CMK (cell line): Measurements from ENCODE around the gene TMIGD2.

Experiments used
- DNase-seq: peaks from one replicate; pipeline ENCODE4 v3.0.0-alpha.2; 2010; ENCODE audit warnings: low read depth

TMIGD2 gene

DNA sequence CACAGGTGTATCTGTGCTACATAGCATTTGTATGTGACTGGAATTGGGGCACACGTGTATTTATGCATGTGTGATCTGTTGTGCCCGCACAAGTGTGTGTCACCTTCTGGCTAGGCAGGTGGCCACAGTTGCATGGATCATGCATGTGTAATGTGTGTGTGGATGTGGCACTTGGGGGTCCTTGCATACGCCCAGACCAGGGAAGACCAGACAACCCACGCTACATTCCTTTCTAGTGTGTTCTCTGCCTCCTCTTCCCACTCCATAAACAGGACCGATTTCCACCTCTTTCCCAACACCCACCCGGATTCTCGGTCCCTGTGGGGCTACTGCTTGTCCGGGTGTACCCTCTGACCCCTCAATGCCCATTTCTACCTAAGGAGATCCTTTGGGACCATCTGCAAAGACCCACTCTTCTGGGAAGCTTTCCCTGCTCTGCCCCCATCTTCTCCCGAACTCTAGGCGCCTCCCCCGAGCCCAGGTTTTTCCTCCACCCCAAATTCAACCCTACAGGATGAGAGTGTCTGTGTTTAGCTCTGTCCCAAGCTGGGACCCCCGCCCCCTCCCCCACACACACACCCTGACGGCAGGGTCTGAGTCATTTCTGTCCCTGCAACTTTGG is 24.1 kb upstream of the TMIGD2 start:
- DNase-seq: no peak

DNA sequence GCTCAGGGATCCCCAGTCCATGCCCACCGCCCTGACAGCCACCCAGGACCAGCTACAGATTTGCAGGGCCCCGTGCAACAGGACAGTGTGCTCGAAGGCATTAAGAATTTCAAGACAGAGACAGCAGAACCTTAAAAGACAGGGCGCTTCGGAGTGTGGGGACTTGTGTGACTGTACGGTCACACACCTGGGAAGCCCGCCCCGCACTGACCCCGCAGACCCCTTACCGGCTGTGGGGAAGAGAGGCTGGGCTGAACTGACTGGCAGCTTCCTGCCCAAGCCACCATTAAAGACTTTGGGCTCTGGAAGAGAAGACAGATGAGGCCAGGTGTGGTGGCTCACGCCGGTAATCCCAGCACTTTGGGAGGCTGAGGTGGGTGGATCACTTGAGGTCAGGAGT is 22.0 kb upstream of the TMIGD2 start:
- DNase-seq: no peak

DNA sequence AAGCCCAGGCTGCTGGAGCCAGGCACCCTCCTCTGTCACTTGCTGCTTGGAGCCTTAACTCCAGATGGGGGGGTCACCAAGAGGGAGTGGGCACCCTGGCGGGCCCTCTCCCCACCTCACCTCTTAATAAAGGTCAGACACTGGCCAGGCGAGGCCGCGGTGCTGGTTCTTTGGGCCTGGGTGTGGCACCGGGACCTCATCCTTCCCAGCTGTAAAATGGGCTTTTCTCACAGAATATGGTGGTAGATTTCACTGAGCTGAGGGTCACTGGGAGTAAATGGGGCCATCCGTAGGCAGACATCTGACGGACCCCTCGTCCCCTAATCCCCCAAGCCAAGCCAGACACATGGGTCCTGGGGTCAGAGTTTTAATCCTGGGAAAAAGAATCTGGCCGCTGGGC is 21.5 kb upstream of the TMIGD2 start:
- DNase-seq: no peak

GRCh38 chr19:4322942-4323665 is 20.9 kb upstream of the TMIGD2 start:
- no peak for DNase-seq

DNA sequence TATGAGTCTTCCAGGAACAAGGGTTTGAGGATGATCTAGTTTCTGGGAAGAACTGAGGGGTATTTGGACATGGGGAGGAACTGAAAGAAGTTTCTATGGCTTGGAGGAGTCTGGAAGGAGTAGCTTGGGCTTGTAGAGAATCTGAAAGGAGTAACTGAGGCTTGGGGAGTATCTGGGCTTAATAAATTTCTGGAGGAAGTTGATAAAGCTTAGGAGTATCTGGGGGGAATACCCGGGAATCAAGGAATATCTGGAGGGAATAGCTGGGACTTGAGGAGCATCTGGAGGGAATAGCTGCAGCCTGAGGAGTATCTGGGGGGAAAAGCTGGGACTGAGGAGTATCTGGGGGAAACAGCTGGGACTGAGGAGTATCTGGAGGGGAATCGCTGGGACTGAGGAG is 18.2 kb upstream of the TMIGD2 start:
- no peak for DNase-seq

- DNase-seq: no peak
Measured at GRCh38 chr19:4319067-4319718, 17.0 kb upstream of the TMIGD2 start.

- DNase-seq: no peak
Measured at GRCh38 chr19:4318460-4318859, 16.3 kb upstream of the TMIGD2 start.

- DNase-seq: no peak
Measured at GRCh38 chr19:4316956-4317355, 14.8 kb upstream of the TMIGD2 start.

DNA sequence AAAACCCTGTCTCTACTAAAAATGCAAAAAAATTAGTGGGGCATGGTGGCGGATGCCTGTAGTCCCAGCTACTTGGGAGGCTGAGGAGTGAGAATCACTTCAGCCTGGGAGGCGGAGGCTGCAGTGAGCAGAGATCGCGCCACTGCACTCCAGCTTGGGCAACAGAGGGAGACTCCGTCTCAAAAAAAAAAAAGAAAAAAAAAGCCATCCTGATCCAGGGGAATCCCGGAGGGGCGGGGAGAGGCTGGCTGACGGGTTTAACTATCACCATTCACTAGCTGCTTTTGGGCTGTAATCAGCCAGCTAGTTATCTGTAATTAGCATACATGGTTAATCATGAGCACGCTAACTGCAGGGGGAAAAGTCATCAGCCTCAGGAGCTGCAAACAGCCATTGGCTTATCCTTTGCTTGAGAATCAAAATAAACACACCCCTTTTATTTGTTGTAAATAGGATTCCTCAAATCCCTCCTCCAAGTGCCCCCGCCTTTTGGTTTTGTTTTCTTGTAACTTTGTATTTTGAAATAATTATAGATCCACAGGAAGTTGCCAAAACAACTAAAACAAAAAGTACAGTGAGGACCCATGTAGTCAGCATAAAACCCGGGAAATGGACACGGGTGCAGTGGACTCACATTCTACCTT is 11.8 kb upstream of the TMIGD2 start:
- no peak for DNase-seq

DNA sequence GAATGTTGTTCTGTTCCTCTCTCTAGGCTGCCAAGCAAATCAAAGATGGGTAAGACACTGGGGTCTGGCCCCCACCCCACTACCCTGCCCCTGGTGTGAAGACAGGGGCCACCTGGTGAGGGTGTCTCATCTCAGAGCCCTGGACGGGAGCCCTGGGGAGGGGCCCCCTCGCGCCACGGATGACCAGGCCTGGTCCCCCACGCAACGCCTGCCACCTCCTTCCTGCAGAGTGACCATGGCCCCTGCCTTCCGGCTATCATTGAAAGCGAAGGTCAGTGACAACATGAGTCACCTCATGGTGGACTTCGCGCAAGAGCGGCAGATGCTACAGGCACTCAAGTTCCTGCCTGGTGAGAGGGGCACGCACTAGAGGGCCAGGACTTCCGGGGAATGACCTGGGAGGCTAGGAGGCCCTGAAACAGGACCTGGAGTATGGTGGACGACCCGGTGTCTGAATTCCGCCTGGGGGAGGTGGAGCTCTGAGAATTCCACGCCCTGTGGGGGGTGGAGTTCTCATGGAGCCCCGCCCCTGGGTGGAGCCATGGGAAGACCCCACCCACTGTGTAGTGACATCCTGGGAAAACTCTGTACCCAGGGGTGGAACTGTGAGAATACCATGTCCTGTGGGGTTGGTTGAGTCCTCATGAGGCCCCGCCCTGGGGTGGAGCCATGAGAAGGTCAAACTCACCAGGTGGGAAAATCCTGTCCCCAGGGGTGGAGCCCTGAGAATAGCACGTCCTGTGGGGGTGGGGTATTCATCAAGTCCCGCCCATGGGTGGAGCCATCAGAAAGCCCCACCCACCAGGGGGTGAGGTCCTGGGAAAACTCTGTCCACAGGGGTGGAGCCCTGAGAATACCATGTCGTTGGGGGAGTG is 8.3 kb upstream of the TMIGD2 start:
- no peak for DNase-seq

- no peak for DNase-seq
Measured at GRCh38 chr19:4305659-4306058, 3.5 kb upstream of the TMIGD2 start.

DNA sequence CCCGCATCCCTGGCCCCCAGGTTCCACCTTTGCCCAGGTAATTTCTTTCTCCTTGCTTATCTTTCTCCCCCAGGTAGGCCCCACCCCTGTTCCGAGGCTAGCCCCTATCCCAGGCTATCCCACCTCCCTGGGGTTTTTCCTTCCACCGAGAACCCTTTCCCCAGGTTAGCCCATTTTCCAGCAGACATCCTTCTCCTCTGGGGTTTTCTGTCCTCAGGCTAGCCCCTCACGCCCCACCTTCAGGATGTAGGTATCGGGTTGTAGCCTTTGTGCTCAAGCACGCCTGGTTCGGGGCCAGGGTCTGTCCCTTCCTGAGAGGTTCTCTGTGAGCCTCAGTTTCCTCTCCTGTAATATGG is 3.0 kb upstream of the TMIGD2 start:
- no peak for DNase-seq

GRCh38 chr19:4304538-4305256 is 2.5 kb upstream of the TMIGD2 start, which contains the start of gene FSD1:
Gene FSD1 (plus strand): TSS chr19:4304598. CDS start chr19:4304747, 149 bp downstream.
- no peak for DNase-seq

- DNase-seq: no peak
Measured at GRCh38 chr19:4303819-4304537, 1.8 kb upstream of the TMIGD2 start.

GRCh38 chr19:4301590-4302242 is 473 bp downstream of the TMIGD2 start:
- DNase-seq: no peak

GRCh38 chr19:4300589-4300988 is 1.6 kb downstream of the TMIGD2 start:
- DNase-seq: no peak

GRCh38 chr19:4298810-4299550 is 3.2 kb downstream of the TMIGD2 start:
- DNase-seq: no peak

- no peak for DNase-seq
Measured at GRCh38 chr19:4297901-4298809, 4.0 kb downstream of the TMIGD2 start.
